GM12878 (cell line): ENCODE results near the gene SLC22A3. TPM values are rescaled to one million over a fixed set of nuclear protein-coding genes. Genes with fewer than 3 reads are reported as not detected.

ENCODE experiments used
- ATAC-seq: fragments of 200-7000 bp; cut with Tn5 transposase; 3 replicates; pipeline ENCODE4 v1.9.1; 2020; ENCODE audit warnings: mild to moderate bottlenecking, moderate library complexity
- BruUV-seq: library from RNA; stranded (reverse); fragments of 400-500 nt; replicated peaks from 2 replicates; lab custom pipeline; 2021; lab: Mats Ljungman, UMichigan
- CTCF ChIA-PET: fragments of 300-600 bp; sonication (Branson Sonifier 250); formaldehyde crosslinking; extraction: SDS; loops from one replicate; lab custom pipeline; 2021; ENCODE audit warnings: inconsistent platforms; lab: Yijun Ruan, JAX
- POLR2A ChIA-PET: fragments of 350-600 bp; formaldehyde crosslinking; extraction: SDS; loops from one replicate; lab custom pipeline; 2021; ENCODE audit warnings: inconsistent platforms; lab: Charles Lee
- RAD21 ChIA-PET: fragments of 300-600 bp; sonication (Branson Sonifier 250); formaldehyde crosslinking; loops from one replicate; lab custom pipeline; 2023; ENCODE audit warnings: antibody characterized with exemption; ENCODE audit not compliant: unreplicated experiment; lab: Charles Lee
- SMC1A ChIA-PET: fragments of 300-600 bp; sonication (Branson Sonifier 250); formaldehyde crosslinking; loops from one replicate; lab custom pipeline; 2023; ENCODE audit not compliant: unreplicated experiment, uncharacterized antibody; lab: Charles Lee
- DNase-seq: peaks from one replicate; pipeline ENCODE4 v3.0.0-alpha.2; 2011; ENCODE audit warnings: low read depth, low spot score
- FAIRE-seq: peaks from 3 replicates; lab custom pipeline; 2011; peaks lifted over from hg19 to GRCh38; lab: Jason Lieb, UNC
- H2AFZ ChIP-seq: 2 replicates; pipeline ENCODE4 v1.6.0; 2011; ENCODE audit warnings: low read depth, low read length, control low read depth; ENCODE audit not compliant: control insufficient read depth
- H3K27ac ChIP-seq: 2 replicates; pipeline ENCODE4 v1.5.1; 2011; ENCODE audit warnings: control low read depth; ENCODE audit not compliant: control insufficient read depth, insufficient read depth
- H3K27me3 ChIP-seq, 2 experiments: replicated peaks in 1 of 2; 2 replicates each; pipeline versions ENCODE4 v1.6.0 to v1.6.1; 2011; ENCODE audit warnings: low read length in 1 of 2; ENCODE audit not compliant: control insufficient read depth in 2 of 2, insufficient read depth in 2 of 2
- H3K36me3 ChIP-seq, 2 experiments: 2 replicates each; pipeline ENCODE4 v1.5.1; 2011; ENCODE audit warnings: low read length in 1 of 2; ENCODE audit not compliant: control insufficient read depth in 2 of 2, insufficient read depth in 2 of 2
- H3K4me1 ChIP-seq: 2 replicates; pipeline ENCODE4 v1.6.1; 2011; ENCODE audit warnings: mild to moderate bottlenecking, low read length, moderate library complexity, mixed read lengths; ENCODE audit not compliant: control insufficient read depth, insufficient read depth
- H3K4me2 ChIP-seq: 2 replicates; pipeline ENCODE4 v1.6.0; 2011; ENCODE audit warnings: control low read depth; ENCODE audit not compliant: control insufficient read depth, insufficient read depth
- H3K4me3 ChIP-seq: fragments of 200-600 bp; sonication (generic); 2 replicates; pipeline ENCODE4 v1.5.1; 2016
- H3K79me2 ChIP-seq: 2 replicates; pipeline ENCODE4 v1.6.0; 2011; ENCODE audit warnings: low read length; ENCODE audit not compliant: control insufficient read depth, insufficient read depth
- H3K9ac ChIP-seq: 2 replicates; pipeline ENCODE4 v1.8.0; 2011; ENCODE audit warnings: low read length, control low read depth, mixed read lengths; ENCODE audit not compliant: control insufficient read depth, insufficient read depth
- H3K9me3 ChIP-seq: replicated peaks from 3 replicates; pipeline ENCODE4 v1.5.1; 2011; ENCODE audit warnings: mild to moderate bottlenecking, low read length; ENCODE audit not compliant: control insufficient read depth, insufficient read depth
- H4K20me1 ChIP-seq: 2 replicates; pipeline ENCODE4 v1.6.0; 2011; ENCODE audit not compliant: control insufficient read depth, insufficient read depth
- EGR1 ChIP-seq, 2 experiments: IDR thresholded peaks; 1 replicate in 1 of 2; 2 replicates in 1 of 2; pipeline ENCODE4 v1.6.1; 2011 to 2012; ENCODE audit warnings: low read depth in 2 of 2, low read length in 2 of 2, borderline replicate concordance in 1 of 2, mild to moderate bottlenecking in 1 of 2, moderate library complexity in 1 of 2
- IKZF2 ChIP-seq, 2 experiments: fragments of 450-650 bp; IDR thresholded peaks; 2 replicates each; pipeline ENCODE4 v1.6.1; 2017; ENCODE audit warnings: mild to moderate bottlenecking in 2 of 2, moderate library complexity in 2 of 2
- MYC ChIP-seq: IDR thresholded peaks from 2 replicates; pipeline ENCODE4 v1.6.1; 2011; ENCODE audit warnings: mild to moderate bottlenecking, low read length, moderate library complexity, inconsistent platforms; ENCODE audit not compliant: insufficient read depth, insufficient replicate concordance, insufficient read length, severe bottlenecking
- PAX5 ChIP-seq: IDR thresholded peaks from 2 replicates; pipeline ENCODE4 v1.6.1; 2011; ENCODE audit warnings: low read depth, low read length, borderline replicate concordance
- RB1 ChIP-seq: fragments of 450-650 bp; formaldehyde crosslinking; IDR thresholded peaks from 2 replicates; pipeline ENCODE4 v1.6.1; 2017; ENCODE audit warnings: mild to moderate bottlenecking, borderline replicate concordance
- ZBED1 ChIP-seq: IDR thresholded peaks from 2 replicates; pipeline ENCODE4 v1.6.1; 2016; ENCODE audit warnings: borderline replicate concordance
- WGBS: methylation state at CpG from one replicate; pipeline ENCODE4 v1.1.6; 2016; ENCODE audit warnings: low lambda C conversion rate; ENCODE audit not compliant: insufficient replicate concordance, insufficient coverage; ENCODE audit errors: missing lambda C conversion rate; 5-methylcytosine and 5-hydroxymethylcytosine counted together
- in situ Hi-C: fragments of 300-500 bp; cut with MboI; formaldehyde crosslinking; loops from 9 replicates; pipeline ENCODE4 v1.14.3; 2018; ENCODE audit warnings: mixed read lengths
- intact Hi-C: fragments of 100-400 bp; cut with micrococcal nuclease; formaldehyde crosslinking; loops from one replicate; pipeline ENCODE4 v1.14.2; 2022; ENCODE audit not compliant: unreplicated experiment
- polyA plus RNA-seq, 11 experiments: library from polyadenylated mRNA; depleted of rRNA in 4 of 11; unstranded in 6 of 11; stranded (reverse) in 5 of 11; fragments of >200 nt; fragmentation: Nextera tagmentation in 4 of 11; fragmentation: Illumina TruSeq in 1 of 11; extraction: Ambion mirVana in 4 of 11; extraction: Trizol in 1 of 11; gene quantifications; 1 replicate in 1 of 11; 2 replicates in 10 of 11; pipeline versions ENCODE4 v1.2.1 to v1.2.3, GENCODE V29; 2011 to 2016; ENCODE audit warnings: inconsistent platforms in 2 of 11, missing spikeins in 2 of 11, low read depth in 1 of 11
- total RNA-seq, 4 experiments: library from RNA; depleted of rRNA in 3 of 4; stranded (reverse); fragments of >200 nt in 3 of 4; fragmentation: Illumina TruSeq in 1 of 4; extraction: Trizol in 1 of 4; gene quantifications; 2 replicates each; pipeline versions ENCODE4 v1.2.1 to v1.2.3, GENCODE V29; 2013 to 2021
- TF ChIP-seq, protein P1 (sequence below): IDR thresholded peaks from 2 replicates; pipeline ENCODE4 v1.6.1; 2012; ENCODE audit warnings: low read length, inconsistent platforms
- TF ChIP-seq, protein P2 (sequence below): IDR thresholded peaks from 2 replicates; pipeline ENCODE4 v1.6.1; 2012; ENCODE audit warnings: low read depth, low read length, improper control_type of control experiment
- TF ChIP-seq, protein P3 (sequence below), 3 experiments: IDR thresholded peaks in 2 of 3; conservative IDR thresholded peaks in 1 of 3; 2 replicates each; pipeline ENCODE4 v1.5.1; 2011; ENCODE audit warnings: low read depth in 3 of 3, low read length in 3 of 3, mild to moderate bottlenecking in 3 of 3, control low read depth in 2 of 3, moderate library complexity in 2 of 3, inconsistent platforms in 1 of 3, mixed read lengths in 1 of 3; ENCODE audit not compliant: control insufficient read depth in 2 of 3, insufficient read depth in 1 of 3; ENCODE audit errors: extremely low read depth in 1 of 3

SLC22A3 gene
- total and polyA plus RNA-seq, 10 of the 15 experiments (the other 5 are each of a cell fraction or from before 2014, with no cell fraction given), result 0.07 to 0.15 TPM; not detected in 8

DNA sequence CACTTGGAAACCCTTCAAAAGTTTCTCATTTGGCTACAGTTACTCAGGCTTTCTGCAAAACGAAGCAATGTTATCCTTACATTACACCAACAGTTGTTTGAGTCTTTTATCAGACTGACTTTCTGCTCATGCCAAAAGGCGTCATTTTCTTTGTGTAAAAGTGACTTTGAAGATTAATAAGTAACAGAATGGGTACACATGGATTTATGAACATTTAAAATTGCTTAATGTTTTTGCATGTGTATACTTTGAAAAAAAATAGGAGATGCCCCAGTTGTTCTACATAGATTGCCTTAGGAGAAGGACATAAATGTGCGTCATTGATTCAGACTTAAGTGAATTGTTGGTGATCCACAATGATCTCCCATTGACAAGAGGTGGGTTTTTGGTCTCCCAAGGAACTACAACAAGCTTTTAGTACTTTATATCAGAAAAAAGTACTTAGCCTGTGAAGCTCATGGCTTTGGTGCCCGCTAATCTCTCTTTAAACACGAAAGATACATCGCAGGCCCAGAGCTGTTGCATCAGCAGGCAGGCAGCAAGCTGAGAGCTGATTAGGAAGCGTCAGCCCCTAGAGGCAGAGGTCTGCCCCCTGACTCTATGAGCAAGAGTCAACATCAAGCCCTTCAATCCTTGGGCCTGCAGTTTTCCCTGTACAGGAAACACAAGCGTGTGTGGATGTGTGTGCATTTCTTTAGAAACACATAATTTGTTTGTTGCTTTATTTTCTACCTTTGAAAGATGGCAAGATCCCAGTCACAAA lies 45.9 kb downstream of the SLC22A3 start:
- Histone ChIP-seq H3K4me1 (no peaks in the 10 kb centered on the region; the same call in 1 of the 2 replicates), H3K4me3 (no peak overlapping the region), H3K4me2 (no peak overlapping the region), H2AFZ (no peak overlapping the region), H3K27ac (no peak overlapping the region), H3K79me2 (no peaks in the 10 kb centered on the region), H3K27me3 (no peaks in the 10 kb centered on the region; a peak in 1 of 4 replicates), H3K36me3 (no peaks in the 10 kb centered on the region), H3K9ac (no peak overlapping the region), H3K9me3 (no peaks in the 10 kb centered on the region; the same call in 2 of the 3 replicates), H4K20me1 (no peaks in the 10 kb centered on the region)
- ATAC-seq (no peak), DNase-seq (no peak), FAIRE-seq (no peak)
- TF ChIP-seq PAX5 (no peak), EGR1 (IDR thresholded peaks at IDR 0.05; ENCODE audit: borderline replicate concordance in 1 of 2, low read depth in 2 of 2, low read length in 2 of 2) (no peak), IKZF2 (IDR thresholded peaks at IDR 0.05) (no peak), RB1 (no peak), MYC (no peak), ZBED1 (no peak)
- TF ChIP-seq, protein P1, sequence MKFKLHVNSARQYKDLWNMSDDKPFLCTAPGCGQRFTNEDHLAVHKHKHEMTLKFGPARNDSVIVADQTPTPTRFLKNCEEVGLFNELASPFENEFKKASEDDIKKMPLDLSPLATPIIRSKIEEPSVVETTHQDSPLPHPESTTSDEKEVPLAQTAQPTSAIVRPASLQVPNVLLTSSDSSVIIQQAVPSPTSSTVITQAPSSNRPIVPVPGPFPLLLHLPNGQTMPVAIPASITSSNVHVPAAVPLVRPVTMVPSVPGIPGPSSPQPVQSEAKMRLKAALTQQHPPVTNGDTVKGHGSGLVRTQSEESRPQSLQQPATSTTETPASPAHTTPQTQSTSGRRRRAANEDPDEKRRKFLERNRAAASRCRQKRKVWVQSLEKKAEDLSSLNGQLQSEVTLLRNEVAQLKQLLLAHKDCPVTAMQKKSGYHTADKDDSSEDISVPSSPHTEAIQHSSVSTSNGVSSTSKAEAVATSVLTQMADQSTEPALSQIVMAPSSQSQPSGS, result no peak
- TF ChIP-seq, protein P2, sequence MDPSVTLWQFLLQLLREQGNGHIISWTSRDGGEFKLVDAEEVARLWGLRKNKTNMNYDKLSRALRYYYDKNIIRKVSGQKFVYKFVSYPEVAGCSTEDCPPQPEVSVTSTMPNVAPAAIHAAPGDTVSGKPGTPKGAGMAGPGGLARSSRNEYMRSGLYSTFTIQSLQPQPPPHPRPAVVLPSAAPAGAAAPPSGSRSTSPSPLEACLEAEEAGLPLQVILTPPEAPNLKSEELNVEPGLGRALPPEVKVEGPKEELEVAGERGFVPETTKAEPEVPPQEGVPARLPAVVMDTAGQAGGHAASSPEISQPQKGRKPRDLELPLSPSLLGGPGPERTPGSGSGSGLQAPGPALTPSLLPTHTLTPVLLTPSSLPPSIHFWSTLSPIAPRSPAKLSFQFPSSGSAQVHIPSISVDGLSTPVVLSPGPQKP, result no peak
- TF ChIP-seq, protein P3, sequence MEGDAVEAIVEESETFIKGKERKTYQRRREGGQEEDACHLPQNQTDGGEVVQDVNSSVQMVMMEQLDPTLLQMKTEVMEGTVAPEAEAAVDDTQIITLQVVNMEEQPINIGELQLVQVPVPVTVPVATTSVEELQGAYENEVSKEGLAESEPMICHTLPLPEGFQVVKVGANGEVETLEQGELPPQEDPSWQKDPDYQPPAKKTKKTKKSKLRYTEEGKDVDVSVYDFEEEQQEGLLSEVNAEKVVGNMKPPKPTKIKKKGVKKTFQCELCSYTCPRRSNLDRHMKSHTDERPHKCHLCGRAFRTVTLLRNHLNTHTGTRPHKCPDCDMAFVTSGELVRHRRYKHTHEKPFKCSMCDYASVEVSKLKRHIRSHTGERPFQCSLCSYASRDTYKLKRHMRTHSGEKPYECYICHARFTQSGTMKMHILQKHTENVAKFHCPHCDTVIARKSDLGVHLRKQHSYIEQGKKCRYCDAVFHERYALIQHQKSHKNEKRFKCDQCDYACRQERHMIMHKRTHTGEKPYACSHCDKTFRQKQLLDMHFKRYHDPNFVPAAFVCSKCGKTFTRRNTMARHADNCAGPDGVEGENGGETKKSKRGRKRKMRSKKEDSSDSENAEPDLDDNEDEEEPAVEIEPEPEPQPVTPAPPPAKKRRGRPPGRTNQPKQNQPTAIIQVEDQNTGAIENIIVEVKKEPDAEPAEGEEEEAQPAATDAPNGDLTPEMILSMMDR (IDR thresholded peaks at IDR 0.05 in 2 of 3, conservative IDR thresholded peaks at IDR 0.05 in 1 of 3; ENCODE audit: control insufficient read depth in 2 of 3, extremely low read depth in 1 of 3, insufficient read depth in 1 of 3, low read depth in 3 of 3, low read length in 3 of 3), result no peak
- intact Hi-C loops (no loop called here), in situ Hi-C loops (no loop called here)
- 53% methylated on average over 8 of the region's 8 CpGs for WGBS
- CTCF ChIA-PET, result interaction anchor here (1.9 kb wide), 1 partner anchor 16 kb away, joined by 5 read pairs; no protein-coding TSS in a partner anchor
- RAD21 ChIA-PET, result no interaction called here
- SMC1A ChIA-PET, result interaction anchor here (1.3 kb wide), 1 partner anchor 54 kb away, joined by 3 read pairs; no protein-coding TSS in a partner anchor
- POLR2A ChIA-PET, result no interaction called here
- no TSS peak for BruUV-seq
